ENCODE data around the gene CUL1. TPM values are rescaled to one million over a fixed set of nuclear protein-coding genes. Genes with fewer than 3 reads are reported as not detected.
A peak's percentile ranks its signal among the peaks of the same experiment; 100 is the strongest.

The CUL1 gene
- polyA plus RNA-seq, 1 donor from 2014 or later, result 77.5 TPM

GRCh38 chr7:148807436-148807835 is 108.7 kb downstream of the CUL1 start:
- peaks cover 5% of the 10 kb centered on the region for H3K36me3 ChIP-seq (ENCODE audit: insufficient read depth, low read length)
- H2AFZ ChIP-seq (ENCODE audit: low read depth, low read length), result no peak overlapping the region
- H3K79me2 ChIP-seq (replicated peaks; ENCODE audit: insufficient read depth, low read length), result no peaks in the 10 kb centered on the region
- no peaks in the 10 kb centered on the region for H3F3A ChIP-seq (ENCODE audit: insufficient read depth, low read length, poor library complexity, severe bottlenecking)
- H3K4me3 ChIP-seq (ENCODE audit: low read length), result no peak overlapping the region
- no peak overlapping the region for H3K9ac ChIP-seq (ENCODE audit: low read length)
- H3K9me2 ChIP-seq (ENCODE audit: insufficient read depth, low read length), result no peaks in the 10 kb centered on the region
- no peaks in the 10 kb centered on the region for H4K20me1 ChIP-seq (ENCODE audit: insufficient read depth)
- no peaks in the 10 kb centered on the region for H3K9me3 ChIP-seq (ENCODE audit: low read length)
- TF ChIP-seq EZH2 (IDR thresholded peaks at IDR 0.05; ENCODE audit: borderline replicate concordance, insufficient read depth, low read length, poor library complexity, severe bottlenecking), result no peak
- no peak for TF ChIP-seq TAF1 (IDR thresholded peaks at IDR 0.05; ENCODE audit: low read depth)
- no peak for TF ChIP-seq RAD21 (conservative IDR thresholded peaks at IDR 0.05)
- no peak for TF ChIP-seq EP300 (conservative IDR thresholded peaks at IDR 0.05; ENCODE audit: poor library complexity, severe bottlenecking)
- no peak for TF ChIP-seq SMC3 (conservative IDR thresholded peaks at IDR 0.05; ENCODE audit: poor library complexity)
- no peaks in the 10 kb centered on the region for H3K27me3 ChIP-seq (ENCODE audit: insufficient read depth, low read depth, low read length)
- peak overlapping the region; percentile 3 for H3K27ac ChIP-seq (ENCODE audit: low read length)
- H3K4me2 ChIP-seq (ENCODE audit: low read length), result no peak overlapping the region

- H3K9me2 ChIP-seq (ENCODE audit: insufficient read depth, low read length), result no peaks in the 10 kb centered on the region
- no peak overlapping the region for H3K4me3 ChIP-seq (ENCODE audit: low read length)
- peaks cover 5% of the 10 kb centered on the region for H3K36me3 ChIP-seq (ENCODE audit: insufficient read depth, low read length)
- H3F3A ChIP-seq (ENCODE audit: insufficient read depth, low read length, poor library complexity, severe bottlenecking), result no peaks in the 10 kb centered on the region
- H3K9me3 ChIP-seq (ENCODE audit: low read length), result no peaks in the 10 kb centered on the region
- no peak overlapping the region for H2AFZ ChIP-seq (ENCODE audit: low read depth, low read length)
- H3K79me2 ChIP-seq (replicated peaks; ENCODE audit: insufficient read depth, low read length), result no peaks in the 10 kb centered on the region
- no peak overlapping the region for H3K27ac ChIP-seq (ENCODE audit: low read length)
- TF ChIP-seq EZH2 (IDR thresholded peaks at IDR 0.05; ENCODE audit: borderline replicate concordance, insufficient read depth, low read length, poor library complexity, severe bottlenecking) (no peak), POLR2AphosphoS5 (IDR thresholded peaks at IDR 0.05) (no peak), MXI1 (conservative IDR thresholded peaks at IDR 0.05; ENCODE audit: poor library complexity, severe bottlenecking) (no peak), TAF1 (IDR thresholded peaks at IDR 0.05; ENCODE audit: low read depth) (no peak), REST (IDR thresholded peaks at IDR 0.05; ENCODE audit: borderline replicate concordance) (no peak), EP300 (conservative IDR thresholded peaks at IDR 0.05; ENCODE audit: poor library complexity, severe bottlenecking) (no peak), SMC3 (conservative IDR thresholded peaks at IDR 0.05; ENCODE audit: poor library complexity) (no peak), RAD21 (conservative IDR thresholded peaks at IDR 0.05) (no peak), CTCF (IDR thresholded peaks at IDR 0.05; ENCODE audit: poor library complexity, severe bottlenecking) (no peak)
- H4K20me1 ChIP-seq (ENCODE audit: insufficient read depth), result no peaks in the 10 kb centered on the region
- no peaks in the 10 kb centered on the region for H3K27me3 ChIP-seq (ENCODE audit: insufficient read depth, low read depth, low read length)
- H3K9ac ChIP-seq (ENCODE audit: low read length), result no peak overlapping the region
- no peak overlapping the region for H3K4me2 ChIP-seq (ENCODE audit: low read length)
These were observed 111.2 kb downstream of the CUL1 start for GRCh38 chr7:148809856-148810255.
